ENCODE measurements around the gene DGAT2L6. TPM values are rescaled to one million over a fixed set of nuclear protein-coding genes. Genes with fewer than 3 reads are reported as not detected.

The DGAT2L6 gene
- total RNA-seq: not detected in 2 replicates

GRCh38 chrX:70176938-70177533 lies at the start of gene DGAT2L6:
TSS of gene DGAT2L6 (plus strand) at chrX:70177483. CDS start at chrX:70177583, 100 bp downstream.

DNA sequence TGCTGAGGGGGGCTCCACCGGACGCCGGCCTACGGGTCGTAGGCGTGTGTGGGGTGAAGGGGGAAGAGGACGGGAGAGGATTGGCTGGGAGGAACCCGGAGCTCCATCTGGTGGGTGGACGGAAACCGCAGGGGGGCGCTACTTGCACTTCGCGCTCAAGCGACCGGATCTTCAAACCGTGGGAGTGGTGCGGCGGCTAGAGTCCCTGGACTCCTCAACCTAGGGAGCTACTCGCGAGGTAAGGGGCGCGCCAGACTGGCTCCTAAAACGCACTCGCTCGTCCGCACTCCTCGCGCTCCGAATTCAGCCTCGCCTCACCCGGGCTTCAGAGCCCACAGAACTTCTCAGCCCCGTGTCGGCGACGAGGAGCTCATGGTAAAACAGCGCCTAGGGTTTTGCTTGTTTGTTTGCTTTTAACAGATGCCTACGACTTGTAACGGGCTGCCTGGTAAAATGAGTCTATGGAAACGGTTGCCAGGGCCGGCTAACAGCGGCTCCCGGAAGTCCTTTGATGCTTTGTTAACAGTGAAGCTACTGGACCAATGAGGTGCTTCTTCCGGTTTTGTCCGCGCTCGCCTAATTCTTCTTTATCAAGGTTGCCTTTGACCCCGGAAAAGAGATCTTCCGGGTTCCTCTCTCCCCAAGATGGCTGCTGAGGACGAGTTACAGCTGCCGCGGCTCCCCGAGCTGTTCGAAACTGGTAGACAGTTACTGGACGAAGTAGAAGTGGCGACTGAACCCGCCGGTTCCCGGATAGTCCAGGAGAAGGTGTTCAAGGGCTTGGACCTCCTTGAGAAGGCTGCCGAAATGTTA lies 43.8 kb upstream of the DGAT2L6 start, which contains the start of gene IGBP1:
TSS of gene IGBP1 (plus strand) at position 145 of the 813 bp plus-strand sequence. CDS start at position 646, 501 bp downstream.

DNA sequence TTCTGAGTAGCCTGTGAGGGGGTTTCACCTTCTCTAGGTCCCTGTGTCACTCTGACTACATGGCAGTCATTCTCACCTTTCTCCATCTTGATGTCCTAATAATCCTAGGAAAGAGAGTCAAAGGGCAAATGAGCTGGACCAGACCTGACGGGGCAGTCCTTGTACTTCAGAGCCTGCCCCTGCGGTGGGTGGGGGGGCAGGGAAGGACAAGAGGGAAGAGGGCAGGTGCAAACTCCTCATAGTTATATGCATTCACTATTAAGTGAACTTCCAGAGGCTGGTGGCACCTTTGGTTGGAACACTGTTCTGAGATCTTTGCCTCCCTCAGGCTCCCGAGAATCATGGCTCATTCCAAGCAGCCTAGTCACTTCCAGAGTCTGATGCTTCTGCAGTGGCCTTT lies 57.1 kb downstream of the DGAT2L6 start, which contains the start of gene AWAT1:
TSS of gene AWAT1 (plus strand) at position 301 of the 400 bp plus-strand sequence. CDS start at position 342, 41 bp downstream.

Other genes with a start within 250 kb of the DGAT2L6 start
- gene AWAT2, start 127.5 kb upstream of the DGAT2L6 start, total RNA-seq: under 0.01 and 0.09 TPM in 2 replicates
- gene OTUD6A, start 115.0 kb upstream of the DGAT2L6 start, total RNA-seq: not detected in 2 replicates
- 65.5 and 97.0 TPM in 2 replicates for gene IGBP1, start 44.0 kb upstream of the DGAT2L6 start, total RNA-seq
- not detected in 2 replicates for gene AWAT1, start 57.2 kb downstream of the DGAT2L6 start, total RNA-seq
- 0.09 TPM in 1 of 2 replicates, not detected in the other for gene P2RY4, start 82.7 kb downstream of the DGAT2L6 start, total RNA-seq
- not detected in 2 replicates for gene ARR3, start 90.9 kb downstream of the DGAT2L6 start, total RNA-seq
- gene RAB41, start 104.7 kb downstream of the DGAT2L6 start, total RNA-seq: not detected in 2 replicates
- 36.2 TPM in 2 replicates for gene PDZD11, start 112.4 kb downstream of the DGAT2L6 start, total RNA-seq
- gene KIF4A, start 112.6 kb downstream of the DGAT2L6 start, total RNA-seq: 8.4 and 17.8 TPM in 2 replicates
- gene GDPD2, start 245.8 kb downstream of the DGAT2L6 start, total RNA-seq: not detected in 2 replicates

Data from endothelial cell of coronary artery (primary cell).